Skeletal muscle tissue (tissue), 4 donors: ENCODE data around the gene VKORC1. TPM values are rescaled to one million over a fixed set of nuclear protein-coding genes. Genes with fewer than 3 reads are reported as not detected.

Source experiments
- H3K27ac ChIP-seq: one replicate; pipeline ENCODE4 v1.7.0; 2013; ENCODE audit warnings: mild to moderate bottlenecking, low read depth, low read length, inconsistent platforms
- H3K27me3 ChIP-seq, 3 donors: one replicate each; pipeline ENCODE4 v1.7.0; 2013; ENCODE audit warnings: low read length in 3 of 3; ENCODE audit not compliant: control insufficient read depth in 3 of 3, insufficient read depth in 3 of 3
- H3K36me3 ChIP-seq, 3 donors: one replicate each; pipeline ENCODE4 v1.7.0; 2013; ENCODE audit warnings: low read length in 3 of 3; ENCODE audit not compliant: control insufficient read depth in 3 of 3, insufficient read depth in 3 of 3
- H3K4me1 ChIP-seq, 3 donors: one replicate each; pipeline ENCODE4 v1.7.0; 2013; ENCODE audit warnings: low read length in 3 of 3, mild to moderate bottlenecking in 3 of 3; ENCODE audit not compliant: control insufficient read depth in 3 of 3, insufficient read depth in 3 of 3
- H3K4me3 ChIP-seq, 3 donors: one replicate each; pipeline ENCODE4 v1.7.0; 2013; ENCODE audit warnings: low read length in 3 of 3
- H3K9ac ChIP-seq, 3 donors: one replicate each; pipeline ENCODE4 v1.7.0; 2013; ENCODE audit warnings: low read length in 3 of 3, mild to moderate bottlenecking in 3 of 3, moderate library complexity in 2 of 3, low read depth in 1 of 3
- H3K9me3 ChIP-seq, 3 donors: one replicate each; pipeline ENCODE4 v1.7.0; 2013; ENCODE audit warnings: low read length in 3 of 3; ENCODE audit not compliant: control insufficient read depth in 3 of 3
- total RNA-seq: library from RNA; depleted of rRNA; stranded (reverse); fragments of >200 nt; gene quantifications from one replicate; pipeline ENCODE4 v1.2.3, GENCODE V29; 2014
- donor health status: Osteomylitis.

VKORC1 gene
- total RNA-seq, 1 donor from 2014 or later = 34.4 TPM

- H3K4me1 ChIP-seq = no peaks in the 10 kb centered on the region
- H3K27ac ChIP-seq = no peak overlapping the region
- no peaks in the 10 kb centered on the region for H3K27me3 ChIP-seq
- no peak overlapping the region for H3K9ac ChIP-seq
- H3K4me3 ChIP-seq = no peak overlapping the region
- no peaks in the 10 kb centered on the region for H3K9me3 ChIP-seq
- H3K36me3 ChIP-seq = peaks cover 38 to 40% (median 38%) of the 10 kb centered on the region in 3 donors
These were observed 51.2 kb downstream of the VKORC1 start for GRCh38 chr16:31043352-31043751.

DNA sequence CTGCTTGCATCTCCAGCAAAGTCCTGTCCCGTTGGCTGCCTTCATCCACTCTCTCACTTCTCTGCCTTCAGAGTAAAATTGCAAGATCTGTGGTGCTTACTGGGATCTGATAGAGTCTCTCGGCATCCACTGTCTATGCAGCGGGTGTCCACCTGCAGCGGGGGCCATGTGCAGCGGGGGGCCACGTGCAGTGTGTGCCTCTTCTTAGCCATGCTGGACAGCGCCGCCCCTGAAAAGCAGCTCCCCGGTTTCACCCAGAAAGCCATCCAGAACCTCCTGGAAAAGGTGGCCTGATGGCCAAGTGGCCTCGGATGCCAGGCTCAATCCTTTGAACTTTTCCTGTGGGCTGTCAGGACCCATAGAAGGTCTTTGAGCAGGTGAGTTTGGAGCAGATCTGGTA, 51.7 kb downstream of the VKORC1 start:
- Histone ChIP-seq H3K9me3 (no peaks in the 10 kb centered on the region), H3K27me3 (no peaks in the 10 kb centered on the region), H3K27ac (no peak overlapping the region), H3K4me1 (no peaks in the 10 kb centered on the region), H3K36me3 (peaks cover 43 to 45% (median 43%) of the 10 kb centered on the region in 3 donors), H3K9ac (no peak overlapping the region), H3K4me3 (no peak overlapping the region)

Other genes starting within 250 kb of the VKORC1 start
- 29.7 TPM for gene BCL7C, start 200.7 kb downstream of the VKORC1 start, total RNA-seq
- 0.52 TPM for gene CTF1, start 198.2 kb downstream of the VKORC1 start, total RNA-seq
- 5.2 TPM for gene FBXL19, start 171.2 kb downstream of the VKORC1 start, total RNA-seq
- gene ORAI3, start 145.7 kb downstream of the VKORC1 start, total RNA-seq = 9.4 TPM
- 3.7 TPM for gene SETD1A, start 137.0 kb downstream of the VKORC1 start, total RNA-seq
- gene HSD3B7, start 109.6 kb downstream of the VKORC1 start, total RNA-seq = 12.5 TPM
- not detected for gene STX1B, start 84.2 kb downstream of the VKORC1 start, total RNA-seq
- gene STX4, start 61.2 kb downstream of the VKORC1 start, total RNA-seq = 19.3 TPM
- gene ZNF668, start 20.6 kb downstream of the VKORC1 start, total RNA-seq = 5.7 TPM
- 9.4 TPM for gene ZNF646, start 20.4 kb downstream of the VKORC1 start, total RNA-seq
- 2.6 TPM for gene PRSS53, start 5.9 kb downstream of the VKORC1 start, total RNA-seq
- 8.9 TPM for gene BCKDK, start 13.6 kb upstream of the VKORC1 start, total RNA-seq
- gene KAT8, start 22.9 kb upstream of the VKORC1 start, total RNA-seq = 43.3 TPM
- gene PRSS8, start 40.9 kb upstream of the VKORC1 start, total RNA-seq = not detected
- 0.52 TPM for gene PRSS36, start 55.3 kb upstream of the VKORC1 start, total RNA-seq
- 40.2 TPM for gene FUS, start 85.3 kb upstream of the VKORC1 start, total RNA-seq
- 27.1 TPM for gene PYCARD, start 108.0 kb upstream of the VKORC1 start, total RNA-seq
- gene TRIM72, start 119.3 kb upstream of the VKORC1 start, total RNA-seq = 45.4 TPM
- not detected for gene PYDC1, start 122.3 kb upstream of the VKORC1 start, total RNA-seq
- gene ITGAM, start 165.2 kb upstream of the VKORC1 start, total RNA-seq = 8.4 TPM